Tibial nerve (tissue), 4 donors: ENCODE data around the gene HOPX.

Experiments used
- EP300 ChIP-seq, 2 donors: sonication (generic); formaldehyde crosslinking; IDR thresholded peaks; one replicate each; pipeline ENCODE4 v1.6.1; 2017; ENCODE audit warnings: antibody characterized with exemption in 2 of 2, mild to moderate bottlenecking in 1 of 2
- POLR2A ChIP-seq, 2 donors: fragments of 450-650 bp; IDR thresholded peaks; one replicate each; pipeline ENCODE4 v1.6.1; 2017; ENCODE audit warnings: antibody characterized with exemption in 2 of 2, mild to moderate bottlenecking in 2 of 2, moderate library complexity in 2 of 2
- TF ChIP-seq, protein P1 (sequence below), 5 experiments: fragments of 200-600 bp in 3 of 5; fragments of 450-650 bp in 2 of 5; sonication (generic) in 3 of 5; IDR thresholded peaks; one replicate each; pipeline ENCODE4 v1.5.1; 2016 to 2019; ENCODE audit warnings: antibody characterized with exemption in 5 of 5, mild to moderate bottlenecking in 3 of 5, moderate library complexity in 2 of 5

DNA sequence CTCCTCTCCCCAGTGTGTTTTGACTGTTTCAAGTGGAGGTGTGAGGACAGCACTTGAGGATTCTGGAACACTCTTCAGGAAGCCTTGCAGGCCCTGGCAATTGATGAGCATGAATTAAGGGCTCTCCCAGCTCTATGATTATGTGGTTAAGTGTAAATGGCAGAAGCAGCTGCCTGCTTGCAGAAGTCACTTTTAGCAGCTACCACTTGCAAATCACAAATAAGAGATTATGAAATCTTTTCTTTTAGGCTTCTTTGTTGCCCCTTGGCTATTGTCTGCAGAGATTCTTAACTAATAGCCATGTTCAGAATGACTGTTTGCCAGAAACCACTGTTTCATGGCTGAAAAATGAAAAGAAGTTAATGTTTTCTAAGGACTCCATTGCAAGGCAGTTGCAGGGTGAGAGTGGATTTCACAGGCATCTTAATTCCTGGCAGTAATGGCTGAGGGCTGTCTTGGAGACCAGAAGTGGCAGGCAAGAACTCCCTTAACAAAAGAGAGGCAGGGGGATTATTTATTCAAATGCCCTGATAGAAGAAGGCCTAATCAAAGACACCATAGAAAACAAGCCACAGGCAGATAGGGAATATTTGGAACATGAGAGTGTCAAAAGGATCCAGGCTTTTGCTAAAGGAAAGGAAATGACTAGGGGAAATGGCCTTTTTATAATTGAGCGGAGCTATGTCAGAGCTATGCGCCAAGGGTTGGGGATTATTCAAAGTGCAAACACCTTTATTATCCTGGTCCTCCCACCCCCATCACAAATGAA, 8.3 kb upstream of the HOPX start:
- TF ChIP-seq POLR2A (IDR thresholded peaks at IDR 0.05) (no peak), EP300 (IDR thresholded peaks at IDR 0.05) (no peak)
- TF ChIP-seq, protein P1, sequence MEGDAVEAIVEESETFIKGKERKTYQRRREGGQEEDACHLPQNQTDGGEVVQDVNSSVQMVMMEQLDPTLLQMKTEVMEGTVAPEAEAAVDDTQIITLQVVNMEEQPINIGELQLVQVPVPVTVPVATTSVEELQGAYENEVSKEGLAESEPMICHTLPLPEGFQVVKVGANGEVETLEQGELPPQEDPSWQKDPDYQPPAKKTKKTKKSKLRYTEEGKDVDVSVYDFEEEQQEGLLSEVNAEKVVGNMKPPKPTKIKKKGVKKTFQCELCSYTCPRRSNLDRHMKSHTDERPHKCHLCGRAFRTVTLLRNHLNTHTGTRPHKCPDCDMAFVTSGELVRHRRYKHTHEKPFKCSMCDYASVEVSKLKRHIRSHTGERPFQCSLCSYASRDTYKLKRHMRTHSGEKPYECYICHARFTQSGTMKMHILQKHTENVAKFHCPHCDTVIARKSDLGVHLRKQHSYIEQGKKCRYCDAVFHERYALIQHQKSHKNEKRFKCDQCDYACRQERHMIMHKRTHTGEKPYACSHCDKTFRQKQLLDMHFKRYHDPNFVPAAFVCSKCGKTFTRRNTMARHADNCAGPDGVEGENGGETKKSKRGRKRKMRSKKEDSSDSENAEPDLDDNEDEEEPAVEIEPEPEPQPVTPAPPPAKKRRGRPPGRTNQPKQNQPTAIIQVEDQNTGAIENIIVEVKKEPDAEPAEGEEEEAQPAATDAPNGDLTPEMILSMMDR (IDR thresholded peaks at IDR 0.05) = no peak
